DMS53 treated with DMSO at 0.1 percent for 48 hours (cell line): ENCODE measurements around the gene BST1.
"Not testable (repeated sequence)": the region's sequence is repeated elsewhere in the genome, so short reads cannot be mapped to it uniquely, and the experiment has no call there.

Experiments used
- DNase-seq: peaks from one replicate; lab custom pipeline; 2025; ENCODE audit not compliant: unreplicated experiment; lab: John Stamatoyannopoulos, UW

Gene BST1

DNA sequence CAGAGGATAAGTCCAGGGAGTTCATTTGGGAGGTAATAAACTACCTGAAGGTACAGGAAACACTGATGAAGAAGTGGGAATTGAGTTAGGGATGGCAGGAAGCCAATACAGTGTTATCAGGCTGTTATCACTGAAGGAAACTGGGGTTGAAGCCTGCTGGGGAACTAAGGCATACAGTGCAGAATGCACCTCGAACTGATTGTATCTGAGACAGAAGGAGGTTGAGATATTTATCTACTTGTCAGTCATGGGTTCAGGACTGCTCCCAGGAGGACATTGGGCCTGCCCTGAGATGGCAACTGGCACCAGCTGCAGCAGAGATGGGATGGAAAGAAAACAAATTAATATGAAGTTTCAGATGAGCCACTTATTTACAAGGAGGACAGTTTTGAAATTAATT is 39.8 kb downstream of the BST1 start:
- DNase-seq: no peak

DNA sequence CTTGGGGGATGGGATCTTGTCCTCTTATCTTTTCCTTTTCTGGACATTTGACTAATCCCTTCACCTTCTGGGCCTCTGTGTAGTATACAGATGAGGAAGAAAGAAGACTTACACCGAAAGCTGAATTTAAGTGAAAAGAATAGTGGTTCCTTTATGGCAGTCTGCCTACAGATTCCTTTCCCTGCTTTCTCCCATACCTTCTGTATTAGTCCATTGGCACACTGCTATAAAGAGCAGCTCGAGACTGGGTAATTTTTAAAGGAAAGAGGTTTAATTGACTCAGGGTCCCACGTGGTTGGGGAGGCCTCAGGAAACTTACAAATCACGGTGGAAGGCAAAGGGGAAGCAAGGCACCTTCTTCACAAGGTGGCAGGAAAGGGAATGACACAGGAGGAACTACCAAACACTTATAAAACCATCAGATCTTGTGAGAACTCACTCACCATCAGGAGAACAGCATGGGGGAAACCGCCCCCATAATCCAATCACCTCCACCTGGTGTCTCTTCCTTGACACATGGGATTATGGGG is 41.2 kb downstream of the BST1 start:
- DNase-seq: no peak

DNA sequence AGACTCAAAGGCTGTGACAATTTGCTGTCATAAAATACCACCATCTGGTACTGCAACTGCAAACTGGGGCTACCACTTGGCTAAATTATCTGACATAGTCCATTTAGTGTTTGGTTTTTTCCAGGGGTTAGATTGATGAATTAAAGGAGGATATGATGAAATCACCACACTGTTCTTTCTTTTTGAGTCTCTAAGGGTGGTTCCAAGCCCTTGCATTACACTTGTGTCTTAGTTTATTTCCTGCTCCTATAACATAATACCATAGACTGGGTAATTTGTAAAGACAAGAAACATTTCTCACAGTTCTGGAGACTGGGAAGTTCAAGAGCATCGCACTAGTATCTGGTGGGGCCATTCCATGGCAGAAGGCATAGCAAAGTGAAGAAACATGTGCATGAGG is 43.2 kb downstream of the BST1 start:
- DNase-seq: no peak

DNA sequence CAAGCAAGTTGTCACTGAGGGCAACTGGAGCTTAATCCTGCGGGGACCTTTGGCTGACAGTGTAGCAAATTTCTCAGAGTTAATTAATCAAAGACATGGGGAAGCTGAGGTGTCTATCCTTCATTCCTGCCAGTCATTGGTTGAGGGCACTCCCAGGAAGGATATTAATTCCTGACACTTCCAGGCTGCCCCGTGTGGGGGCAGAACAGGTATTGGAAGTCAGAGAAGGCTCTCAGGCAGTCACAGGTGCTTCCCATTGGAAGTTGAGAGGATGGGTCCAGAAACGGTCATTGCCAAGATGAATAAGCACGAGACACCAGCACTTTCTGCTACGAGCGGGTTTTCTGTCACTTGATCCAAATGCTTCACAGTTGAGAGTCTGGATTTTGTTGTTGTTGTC is 46.1 kb downstream of the BST1 start:
- no peak for DNase-seq

DNA sequence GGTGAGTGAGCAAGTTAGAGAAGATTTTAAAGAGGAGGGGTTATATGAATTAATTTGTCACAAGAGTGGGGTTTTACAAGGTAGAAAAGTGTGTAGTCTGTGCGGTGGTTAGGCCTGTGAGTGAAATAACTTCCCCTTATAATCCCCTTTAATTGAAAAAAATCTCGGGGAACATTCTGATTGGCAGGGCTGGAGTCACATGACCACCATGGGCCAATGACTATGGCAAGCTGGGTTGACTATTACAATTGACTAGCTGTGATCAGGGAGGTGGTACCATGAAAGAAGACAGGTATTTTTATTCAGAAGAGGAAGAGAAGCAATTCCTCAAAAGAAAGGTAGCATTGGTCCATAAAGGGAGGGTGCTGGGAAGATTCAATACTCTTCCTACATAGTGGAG is 48.3 kb downstream of the BST1 start:
- no peak for DNase-seq

DNA sequence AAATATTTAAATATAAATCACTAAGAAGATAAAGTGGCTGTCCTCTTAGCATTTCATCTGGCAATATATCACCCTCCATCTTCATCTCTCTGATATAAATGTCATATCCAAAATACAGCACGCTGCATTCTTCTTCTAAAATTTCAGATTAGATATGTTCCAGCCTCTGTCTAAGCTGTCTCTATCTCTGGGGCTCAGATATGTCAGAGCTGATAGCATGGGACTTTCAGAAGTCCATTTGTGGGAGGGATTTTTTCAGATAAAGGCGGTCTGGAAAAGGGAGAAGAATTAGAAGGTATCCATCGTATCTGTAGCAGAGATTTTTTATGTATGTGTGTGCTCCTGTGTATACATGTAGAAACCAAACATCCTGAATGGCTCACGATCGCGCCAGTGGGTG is 50.2 kb downstream of the BST1 start:
- no peak for DNase-seq

DNA sequence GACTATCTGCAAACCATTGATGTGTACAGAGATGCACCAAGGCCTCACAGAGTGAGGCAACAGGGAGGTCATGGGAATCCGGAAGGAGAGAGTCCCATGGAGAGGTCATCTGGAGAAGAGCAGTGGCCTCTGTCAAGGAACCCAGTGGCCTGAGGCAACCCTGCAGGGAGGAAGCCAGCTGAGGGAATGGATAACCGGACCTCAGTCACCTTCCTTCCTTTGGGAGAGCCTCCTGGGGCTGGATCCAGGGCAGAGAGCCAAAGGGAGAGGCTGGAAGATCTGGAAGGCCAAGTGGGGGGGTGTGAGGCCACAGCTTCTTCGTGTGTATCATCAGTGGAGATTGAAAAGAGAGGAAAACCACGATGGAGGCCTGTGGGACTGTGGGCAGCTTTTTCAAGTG is 50.9 kb downstream of the BST1 start:
- DNase-seq: no peak

DNA sequence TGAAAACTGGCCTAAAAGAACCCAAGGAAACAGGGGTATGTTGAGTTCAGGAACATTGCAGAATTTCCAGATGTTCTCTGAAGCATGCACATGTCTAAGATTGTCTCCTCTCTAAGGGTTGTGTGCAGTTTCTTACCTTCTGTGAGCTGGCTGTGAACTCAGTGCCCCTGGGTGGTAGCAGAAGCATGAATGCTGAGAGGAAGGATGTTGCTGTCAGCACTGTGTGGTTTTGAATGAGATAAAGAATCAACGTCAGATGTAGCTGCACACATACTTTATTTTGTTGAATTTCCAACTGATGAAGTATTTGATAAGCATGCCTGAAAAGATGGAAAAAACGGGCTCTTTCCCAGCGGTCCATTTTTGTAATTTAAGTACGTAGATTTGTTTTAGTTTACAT is 51.5 kb downstream of the BST1 start:
- no peak for DNase-seq

DNA sequence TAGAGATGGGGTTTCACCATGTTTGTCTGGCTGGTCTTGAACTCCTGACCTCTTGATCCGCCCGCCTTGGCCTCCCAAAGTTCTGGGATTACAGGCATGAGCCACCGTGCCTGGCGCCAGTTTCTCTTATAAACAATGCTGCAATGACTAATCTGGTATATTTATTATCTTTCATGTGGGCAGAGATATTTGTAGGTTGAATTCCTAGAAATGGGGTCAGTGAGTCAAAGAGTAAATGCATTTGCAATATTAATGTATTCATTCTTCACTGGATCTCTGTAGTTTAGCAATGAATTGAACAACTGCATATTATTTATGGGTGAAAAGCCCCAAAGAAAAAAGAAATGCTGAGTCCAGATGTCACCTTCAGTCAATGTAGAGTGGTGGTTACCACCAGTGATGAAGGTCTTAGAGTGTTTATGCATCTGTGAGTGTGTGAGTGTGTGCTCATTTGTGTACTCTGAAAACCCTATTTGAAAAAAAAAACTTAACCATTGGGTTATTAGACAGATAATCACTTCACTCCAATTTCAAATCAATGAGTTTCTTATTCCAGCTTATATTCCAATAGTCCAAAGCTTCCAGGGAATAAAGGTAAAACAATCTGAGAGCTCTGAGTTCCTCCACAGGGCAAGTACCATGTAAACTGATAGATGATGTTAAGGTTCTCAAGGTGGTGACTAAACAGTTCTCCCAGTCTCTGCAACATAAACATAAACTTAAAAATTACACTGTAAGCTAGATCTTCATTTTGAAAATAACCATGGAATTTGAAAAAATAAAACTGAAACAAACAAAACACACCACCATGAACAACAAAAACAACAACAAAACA is 52.7 kb downstream of the BST1 start:
- DNase-seq: no peak

DNA sequence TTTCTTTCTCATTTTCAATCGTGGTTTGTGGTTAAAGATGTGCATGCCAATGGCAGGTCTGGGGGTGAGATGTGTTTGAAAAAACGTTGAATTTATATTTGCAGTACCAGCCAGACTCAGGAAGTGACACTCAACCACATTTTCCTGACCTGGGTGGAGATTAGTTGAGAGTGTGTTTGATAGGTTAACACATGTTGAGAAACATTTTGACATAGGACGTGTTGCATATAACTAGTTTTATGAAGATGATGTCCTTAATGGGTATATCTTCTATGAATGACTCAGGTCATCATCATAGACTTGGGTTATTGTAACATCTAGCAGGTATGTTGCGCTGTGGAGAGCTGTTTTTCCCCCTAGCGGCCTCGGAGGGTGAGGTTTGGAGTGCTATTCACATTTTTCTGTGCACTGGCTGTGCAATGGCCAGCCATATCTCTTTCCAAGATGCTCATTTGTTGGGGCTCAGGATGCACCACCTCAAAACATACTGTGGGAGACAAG is 53.5 kb downstream of the BST1 start:
- DNase-seq: no peak

DNA sequence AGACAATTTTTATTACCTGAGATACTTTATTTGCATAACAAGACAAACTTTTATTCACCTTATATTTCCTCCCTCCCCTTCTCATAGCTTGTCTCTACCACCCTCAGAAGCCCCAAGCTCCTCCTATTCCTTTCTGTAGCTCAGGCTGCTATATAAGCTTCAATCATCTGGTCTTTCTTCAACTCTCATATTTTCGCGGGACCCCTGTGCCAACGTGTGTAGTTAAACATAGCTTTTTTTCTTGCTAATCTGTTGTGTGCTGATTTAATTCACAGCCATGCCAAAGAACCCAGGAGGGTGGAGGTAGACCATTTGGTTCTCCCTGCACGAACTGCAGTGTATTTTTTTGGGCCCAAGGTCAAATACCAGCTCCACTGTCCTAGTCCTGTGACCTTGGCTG is 54.2 kb downstream of the BST1 start:
- no peak for DNase-seq

DNA sequence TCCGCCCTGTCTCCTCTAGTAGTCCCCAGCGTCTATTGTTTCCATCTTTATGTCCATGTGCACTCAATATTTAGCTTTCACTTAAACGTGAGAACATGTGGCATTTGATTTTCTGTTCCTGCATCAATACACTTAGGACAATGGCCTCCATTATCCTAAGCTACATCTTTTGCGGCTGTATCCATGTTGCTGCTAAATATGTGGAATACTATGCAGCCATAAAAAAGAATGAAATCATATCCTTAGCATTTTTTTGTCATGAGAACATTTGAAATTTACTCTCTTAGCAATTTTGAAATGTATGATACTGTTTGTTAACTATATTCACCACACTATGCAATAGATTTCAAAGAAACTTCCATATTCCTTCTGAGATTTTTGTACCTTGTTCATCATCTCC is 55.4 kb downstream of the BST1 start:
- no peak for DNase-seq

DNA sequence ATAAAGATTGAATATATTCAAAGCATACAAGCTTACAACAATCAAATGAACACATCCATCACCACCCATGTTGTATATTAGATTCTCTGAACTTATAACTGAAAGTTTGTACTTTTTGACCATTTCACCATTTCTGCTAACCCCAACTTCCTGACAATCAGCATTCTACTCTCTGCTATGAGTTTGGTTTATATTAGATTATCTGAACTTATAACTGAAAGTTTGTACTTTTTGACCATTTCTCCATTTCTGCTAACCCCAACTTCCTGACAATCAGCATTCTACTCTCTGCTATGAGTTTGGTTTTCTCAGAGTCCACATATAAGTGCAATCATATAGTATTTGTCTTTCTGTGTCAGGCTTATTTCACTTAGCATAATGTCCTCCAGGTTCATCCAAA is 59.6 kb downstream of the BST1 start:
- DNase-seq: not testable (repeated sequence)

DNA sequence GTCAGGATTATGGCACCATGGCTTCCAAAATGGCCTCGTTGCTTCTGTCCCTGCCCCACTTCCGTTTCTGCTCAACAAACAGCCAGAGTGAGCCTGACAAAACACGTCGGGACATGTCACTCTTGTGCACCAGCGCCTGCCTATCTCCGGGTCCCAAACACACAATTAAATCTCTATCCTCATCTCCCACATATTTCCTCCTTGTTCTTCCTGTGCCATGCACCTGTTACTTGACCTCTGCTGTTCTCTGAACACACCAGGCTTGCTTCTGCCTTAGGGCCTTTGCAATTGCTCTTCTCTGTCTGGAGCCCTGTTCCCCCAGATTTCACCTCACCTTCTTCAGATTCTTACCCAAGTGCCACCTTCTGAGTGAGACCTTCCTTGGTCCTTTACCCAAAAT is 62.5 kb downstream of the BST1 start:
- DNase-seq: no peak

DNA sequence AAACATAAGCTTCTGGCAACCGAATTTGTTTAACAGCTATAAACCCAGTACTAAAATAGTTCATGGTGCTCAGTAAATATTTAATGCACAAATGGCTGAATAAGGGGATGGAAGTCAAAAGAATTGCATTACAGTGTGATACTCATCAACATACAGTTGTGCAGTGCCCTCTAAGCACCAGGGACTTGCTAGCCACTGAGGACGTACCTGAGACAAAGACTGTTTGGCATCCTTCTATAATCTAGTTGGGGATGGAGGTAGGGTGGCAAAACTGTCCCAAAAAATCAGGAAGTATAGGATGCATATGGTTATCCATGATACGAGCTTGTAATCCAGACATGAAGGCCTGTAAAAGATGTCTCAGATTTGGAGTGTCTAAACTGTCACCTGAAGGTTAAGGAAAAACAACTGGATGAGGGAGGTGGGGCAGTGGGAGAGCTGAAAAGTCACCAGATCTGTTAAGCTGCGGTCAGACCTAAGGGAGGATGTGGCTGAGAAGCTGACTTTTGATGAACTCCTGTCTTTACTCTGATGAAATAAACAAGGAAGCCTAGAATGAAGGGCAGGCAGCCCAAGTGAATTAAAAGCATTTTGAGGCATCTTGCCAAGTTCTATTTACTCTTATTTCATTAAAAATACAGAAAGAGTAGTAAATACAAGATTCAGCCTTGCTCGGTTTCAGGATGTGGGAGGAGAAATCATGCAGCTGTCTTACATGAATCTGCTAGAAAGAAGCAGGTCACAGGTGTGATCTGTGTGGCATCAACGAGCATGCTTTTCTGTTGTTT is 63.2 kb downstream of the BST1 start:
- DNase-seq: no peak

DNA sequence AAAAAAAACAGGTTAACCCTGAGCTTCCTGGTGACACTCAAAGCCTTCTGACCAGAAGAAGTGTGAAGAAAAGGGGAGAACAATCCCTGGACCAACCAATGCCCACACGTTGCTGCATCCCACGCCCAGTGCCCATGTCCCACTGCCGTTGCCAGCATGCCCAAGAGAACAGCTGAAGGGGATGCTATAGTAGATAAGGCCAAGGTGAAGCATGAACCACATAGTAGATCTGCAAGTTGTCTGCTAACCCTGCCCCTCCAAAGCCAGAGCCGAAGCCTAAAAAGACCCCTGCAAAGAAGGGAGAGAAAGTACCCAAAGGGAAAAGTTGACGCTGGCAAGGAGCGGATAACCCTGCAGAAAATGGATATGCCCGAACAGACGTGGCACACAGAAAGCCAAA is 64.0 kb downstream of the BST1 start:
- no peak for DNase-seq

DNA sequence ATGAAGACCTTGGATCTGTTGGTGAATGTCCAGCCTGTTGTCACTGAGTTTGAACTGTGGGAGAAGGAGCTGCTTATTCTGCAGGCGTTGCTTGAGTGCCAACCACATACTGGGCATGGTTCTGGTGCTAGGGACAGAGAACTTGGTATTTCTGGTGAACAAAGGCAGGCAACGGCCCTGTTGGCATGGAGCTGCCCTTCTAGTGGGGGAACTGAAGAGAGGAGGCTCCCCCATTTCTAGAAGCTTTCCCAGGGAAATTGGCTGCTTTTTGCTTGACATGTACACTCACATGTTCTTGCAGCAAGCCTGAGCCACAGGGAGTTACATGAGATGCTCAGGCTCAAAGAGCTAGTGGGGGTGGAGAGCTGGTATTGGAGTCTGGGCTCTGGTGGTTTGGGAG is 66.3 kb downstream of the BST1 start:
- DNase-seq: no peak

DNA sequence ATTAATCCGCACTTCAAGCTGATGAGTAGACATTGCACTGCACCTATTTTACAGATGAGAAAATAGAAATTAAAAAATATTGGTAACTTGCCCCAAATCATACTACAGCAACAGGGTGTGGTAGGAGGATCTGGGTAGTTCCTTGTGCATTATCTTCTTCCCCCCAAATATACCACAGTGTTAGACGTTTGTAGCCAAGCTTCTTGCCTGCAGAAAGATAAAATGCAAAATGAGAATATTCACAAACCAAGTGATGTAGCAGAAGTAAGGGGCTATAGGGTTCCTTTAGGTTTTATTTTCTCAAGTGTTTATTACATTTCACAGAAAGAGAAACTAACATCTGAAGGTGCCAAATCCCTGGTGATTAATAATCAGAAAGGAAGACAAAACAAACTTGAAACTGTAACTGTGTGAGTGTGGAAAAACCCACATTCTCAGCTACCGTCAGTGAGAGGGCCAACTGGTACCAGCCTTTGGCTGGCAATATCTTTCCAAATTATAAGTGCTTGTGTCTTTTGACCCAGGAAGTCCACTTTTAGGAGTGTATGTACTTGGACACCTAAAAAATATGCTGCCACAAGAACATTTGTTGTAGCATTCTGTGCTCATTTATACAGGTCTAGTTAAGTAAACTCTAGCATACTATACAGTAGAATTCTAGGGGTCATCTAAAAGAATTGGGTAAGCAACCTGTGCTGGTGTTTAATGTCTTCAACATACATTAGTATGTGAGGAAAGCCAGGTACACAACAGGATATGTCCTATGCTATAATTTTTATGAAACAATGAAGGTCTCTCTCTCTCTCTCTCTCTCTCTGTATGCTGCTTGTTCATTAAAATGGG is 68.6 kb downstream of the BST1 start:
- DNase-seq: no peak

DNA sequence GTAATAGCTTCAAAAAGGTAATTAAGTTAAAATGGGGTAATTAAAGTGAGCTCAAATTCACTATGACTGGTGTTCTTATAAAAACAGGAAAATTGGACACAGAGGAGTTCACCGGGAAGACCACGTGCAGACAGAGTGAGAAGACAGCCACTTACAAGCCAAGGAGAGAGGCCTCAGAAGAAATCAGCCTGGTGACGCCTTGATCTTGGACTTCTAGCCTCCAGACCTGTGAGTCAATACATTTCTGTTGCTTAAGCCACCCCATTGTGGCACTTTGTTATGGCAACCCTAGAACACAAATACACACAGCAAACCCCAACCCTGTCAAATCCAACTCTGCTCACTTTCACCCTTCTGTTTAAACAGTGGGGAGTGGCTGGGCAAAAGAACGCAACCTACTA is 71.2 kb downstream of the BST1 start:
- DNase-seq: no peak

DNA sequence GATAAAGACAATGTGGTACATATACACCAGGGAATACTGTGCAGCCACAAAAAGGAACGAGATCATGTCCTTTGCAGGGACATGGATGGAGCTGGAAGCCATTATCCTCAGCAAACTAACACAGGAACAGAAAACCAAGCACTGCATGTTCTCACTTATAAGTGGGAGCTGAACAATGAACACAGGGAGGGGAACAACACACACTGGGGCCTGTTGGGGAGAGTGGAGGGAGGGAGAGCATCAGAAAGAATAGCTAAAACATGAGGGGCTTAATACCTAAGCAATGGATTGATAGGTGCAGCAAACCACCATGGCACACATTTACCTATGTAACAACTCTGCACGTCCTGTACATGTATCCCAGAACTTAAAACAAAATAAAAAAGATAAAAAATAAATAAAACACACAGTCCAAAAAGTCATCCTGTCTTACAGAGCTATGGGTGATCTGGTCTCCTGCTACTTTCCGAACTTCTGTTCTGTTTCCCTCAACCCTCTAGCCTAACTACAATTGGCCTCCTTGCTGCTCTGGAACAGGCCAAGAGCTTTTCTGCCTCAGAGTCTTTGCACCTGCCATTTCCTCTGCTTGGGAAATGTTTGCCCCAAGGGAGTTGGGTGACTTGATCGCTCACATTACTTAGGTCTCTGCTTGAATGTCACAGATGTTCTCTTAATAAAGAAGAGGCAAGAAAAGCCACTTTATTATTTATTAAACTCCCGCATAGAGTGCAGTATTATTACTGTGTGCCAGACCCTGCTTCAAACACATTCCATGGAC is 74.2 kb downstream of the BST1 start:
- no peak for DNase-seq
